Fibroblast of skin of back (primary cell): ENCODE measurements around the gene TTC3. TPM values are rescaled to one million over a fixed set of nuclear protein-coding genes. Genes with fewer than 3 reads are reported as not detected.
"Not testable (repeated sequence)": the region's sequence is repeated elsewhere in the genome, so short reads cannot be mapped to it uniquely, and the experiment has no call there.

Experiments
- DNase-seq: peaks from one replicate; pipeline ENCODE4 v3.0.0-alpha.2; 2013
- polyA plus RNA-seq, 2 experiments: library from polyadenylated mRNA; unstranded; fragments of 120-200 nt; gene quantifications; one replicate each; pipeline ENCODE4 v1.2.1, GENCODE V29; 2013; ENCODE audit not compliant: insufficient read length in 2 of 2

The TTC3 gene, protein sequence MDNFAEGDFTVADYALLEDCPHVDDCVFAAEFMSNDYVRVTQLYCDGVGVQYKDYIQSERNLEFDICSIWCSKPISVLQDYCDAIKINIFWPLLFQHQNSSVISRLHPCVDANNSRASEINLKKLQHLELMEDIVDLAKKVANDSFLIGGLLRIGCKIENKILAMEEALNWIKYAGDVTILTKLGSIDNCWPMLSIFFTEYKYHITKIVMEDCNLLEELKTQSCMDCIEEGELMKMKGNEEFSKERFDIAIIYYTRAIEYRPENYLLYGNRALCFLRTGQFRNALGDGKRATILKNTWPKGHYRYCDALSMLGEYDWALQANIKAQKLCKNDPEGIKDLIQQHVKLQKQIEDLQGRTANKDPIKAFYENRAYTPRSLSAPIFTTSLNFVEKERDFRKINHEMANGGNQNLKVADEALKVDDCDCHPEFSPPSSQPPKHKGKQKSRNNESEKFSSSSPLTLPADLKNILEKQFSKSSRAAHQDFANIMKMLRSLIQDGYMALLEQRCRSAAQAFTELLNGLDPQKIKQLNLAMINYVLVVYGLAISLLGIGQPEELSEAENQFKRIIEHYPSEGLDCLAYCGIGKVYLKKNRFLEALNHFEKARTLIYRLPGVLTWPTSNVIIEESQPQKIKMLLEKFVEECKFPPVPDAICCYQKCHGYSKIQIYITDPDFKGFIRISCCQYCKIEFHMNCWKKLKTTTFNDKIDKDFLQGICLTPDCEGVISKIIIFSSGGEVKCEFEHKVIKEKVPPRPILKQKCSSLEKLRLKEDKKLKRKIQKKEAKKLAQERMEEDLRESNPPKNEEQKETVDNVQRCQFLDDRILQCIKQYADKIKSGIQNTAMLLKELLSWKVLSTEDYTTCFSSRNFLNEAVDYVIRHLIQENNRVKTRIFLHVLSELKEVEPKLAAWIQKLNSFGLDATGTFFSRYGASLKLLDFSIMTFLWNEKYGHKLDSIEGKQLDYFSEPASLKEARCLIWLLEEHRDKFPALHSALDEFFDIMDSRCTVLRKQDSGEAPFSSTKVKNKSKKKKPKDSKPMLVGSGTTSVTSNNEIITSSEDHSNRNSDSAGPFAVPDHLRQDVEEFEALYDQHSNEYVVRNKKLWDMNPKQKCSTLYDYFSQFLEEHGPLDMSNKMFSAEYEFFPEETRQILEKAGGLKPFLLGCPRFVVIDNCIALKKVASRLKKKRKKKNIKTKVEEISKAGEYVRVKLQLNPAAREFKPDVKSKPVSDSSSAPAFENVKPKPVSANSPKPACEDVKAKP (N-terminal part only)
- polyA plus RNA-seq (2013, experiment 1 of 2; ENCODE audit: insufficient read length) = 76.7 TPM
- polyA plus RNA-seq (2013, experiment 2 of 2; ENCODE audit: insufficient read length) = 139 TPM

DNA sequence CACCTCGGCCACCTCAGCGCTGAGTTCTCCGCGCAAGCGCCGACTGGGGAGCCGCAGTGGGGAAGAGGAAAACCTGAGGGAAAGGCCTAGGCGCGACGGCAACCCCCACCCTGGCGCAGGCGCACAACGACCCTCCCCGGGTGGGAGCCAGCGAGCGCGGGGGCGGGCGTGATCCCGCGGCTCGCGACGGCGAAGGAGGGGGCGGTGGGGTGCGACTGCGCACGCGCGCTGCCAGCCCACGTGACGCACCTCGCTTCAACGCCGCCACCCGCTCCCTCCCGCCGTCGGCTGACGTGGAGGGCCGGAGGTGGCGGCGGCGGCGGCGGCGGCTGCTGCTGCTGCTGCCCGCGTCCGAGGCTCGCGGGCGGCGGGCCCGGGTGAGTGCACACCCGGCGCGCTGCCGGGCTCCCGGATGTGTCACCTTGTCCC, at the start of gene TTC3, which contains the start of gene PIGP:
TSS of gene TTC3 (plus strand) at position 267 of the 429 bp plus-strand sequence. CDS start 14,004 bp downstream, outside the sequence.
TSS of gene PIGP (minus strand) at position 84 of the 429 bp plus-strand sequence. CDS start 556 bp downstream, outside the sequence.
- peak; percentile 93 for DNase-seq

DNA sequence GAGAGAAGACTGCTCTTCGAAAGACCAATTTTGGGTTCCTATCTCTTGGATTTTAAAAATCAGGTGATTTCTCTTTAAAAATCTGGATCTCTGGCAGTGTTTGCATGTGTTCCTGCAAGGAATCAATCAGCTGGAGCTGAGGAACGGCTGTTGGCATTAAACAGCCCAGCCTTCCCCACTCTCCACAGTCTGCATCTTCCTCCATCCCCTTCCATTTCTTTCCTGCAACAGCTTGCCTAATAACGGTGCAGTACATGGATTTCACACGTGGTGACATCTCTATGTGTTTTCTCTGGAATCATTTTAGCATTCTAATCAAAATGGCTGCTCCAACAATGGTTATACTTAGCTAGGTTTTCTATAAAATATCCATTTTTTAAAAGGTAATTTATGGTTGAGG, 46.6 kb upstream of the TTC3 start:
- DNase-seq = no peak

DNA sequence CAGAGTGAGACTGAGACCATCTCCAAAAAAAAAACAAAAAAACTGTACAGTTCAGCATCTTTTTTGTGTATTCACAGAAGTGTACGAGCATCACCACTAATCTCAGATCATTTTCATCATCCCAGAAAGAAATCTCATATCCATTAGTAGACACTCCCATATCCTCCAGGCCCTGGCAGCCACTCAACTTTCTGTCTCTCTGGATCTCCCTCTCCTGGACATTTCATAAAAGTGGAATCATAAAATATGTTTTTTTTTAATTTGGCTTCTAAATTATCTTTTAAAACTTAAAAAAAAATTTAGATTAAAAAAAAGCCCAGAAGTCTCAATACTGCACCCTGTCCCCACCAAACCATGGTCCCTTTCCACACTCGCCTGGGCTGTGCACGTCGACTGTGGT, 44.5 kb upstream of the TTC3 start:
- peak; percentile 18 for DNase-seq

GRCh38 chr21:37030864-37031263, 42.2 kb upstream of the TTC3 start:
- no peak for DNase-seq

- DNase-seq = no peak
Observed at GRCh38 chr21:37032293-37032692, 40.8 kb upstream of the TTC3 start.

DNA sequence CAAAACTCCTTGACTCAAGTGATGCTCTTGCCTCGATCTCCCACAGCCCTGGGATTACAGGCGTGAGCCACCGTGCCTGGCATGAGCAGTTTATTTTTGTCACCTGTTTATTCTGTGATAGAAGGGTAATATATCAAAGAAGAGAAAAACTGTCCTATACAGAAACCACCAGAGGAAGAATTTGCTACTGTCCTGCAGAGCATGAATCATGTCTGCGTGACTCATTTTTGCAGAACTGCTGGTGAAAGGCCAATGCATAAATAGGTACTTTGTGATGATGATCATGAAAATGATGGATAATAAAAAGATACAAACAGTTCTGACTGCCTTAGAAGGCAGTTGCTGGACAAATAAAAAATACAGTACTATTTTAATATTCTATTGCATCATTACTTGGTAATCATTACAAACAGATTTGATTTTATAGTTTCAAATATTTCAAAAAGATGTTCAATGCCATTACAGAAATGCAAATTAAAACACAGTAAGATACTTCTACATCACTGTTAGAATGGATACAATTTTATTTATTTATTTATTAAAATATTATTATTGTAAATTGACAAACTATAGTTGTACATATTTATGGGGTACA, 40.1 kb upstream of the TTC3 start:
- peak; percentile 73 for DNase-seq

DNA sequence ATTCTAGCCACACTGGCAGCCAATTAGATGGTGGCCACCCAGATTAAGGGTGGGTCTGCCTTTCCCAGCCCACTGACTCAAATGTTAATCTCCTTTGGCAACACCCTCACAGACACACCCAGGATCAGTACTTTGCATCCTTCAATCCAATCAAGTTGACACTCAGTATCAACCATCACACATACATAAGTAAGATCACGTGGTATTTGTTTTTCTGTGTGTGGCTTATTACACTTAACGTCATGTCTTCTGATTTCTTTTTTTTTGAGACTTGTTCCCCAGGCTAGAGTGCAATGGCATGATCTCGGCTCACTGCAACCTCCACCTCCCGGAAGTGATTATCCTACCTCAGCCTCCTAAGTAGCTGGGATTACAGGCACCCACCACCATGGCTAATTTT, 38.7 kb upstream of the TTC3 start:
- not testable (repeated sequence) for DNase-seq

DNA sequence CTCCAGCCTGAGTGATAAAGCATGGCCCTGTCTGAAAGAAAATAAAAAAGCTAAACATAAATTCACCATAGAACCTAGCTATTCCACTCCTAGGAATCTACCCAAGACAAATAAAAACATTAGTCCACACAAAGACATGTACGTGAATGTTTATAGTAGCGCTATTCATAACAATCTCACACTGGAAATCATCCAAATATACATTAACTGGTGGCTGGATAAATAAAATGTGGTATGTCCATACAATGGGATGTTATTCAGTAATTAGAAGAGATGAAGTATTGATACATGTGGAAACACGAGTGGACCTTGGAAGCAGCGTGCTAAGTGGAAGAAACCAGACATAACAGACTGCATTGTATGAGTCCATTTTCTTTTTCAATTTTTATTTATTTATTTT, 36.9 kb upstream of the TTC3 start:
- peak; percentile 22 for DNase-seq

DNA sequence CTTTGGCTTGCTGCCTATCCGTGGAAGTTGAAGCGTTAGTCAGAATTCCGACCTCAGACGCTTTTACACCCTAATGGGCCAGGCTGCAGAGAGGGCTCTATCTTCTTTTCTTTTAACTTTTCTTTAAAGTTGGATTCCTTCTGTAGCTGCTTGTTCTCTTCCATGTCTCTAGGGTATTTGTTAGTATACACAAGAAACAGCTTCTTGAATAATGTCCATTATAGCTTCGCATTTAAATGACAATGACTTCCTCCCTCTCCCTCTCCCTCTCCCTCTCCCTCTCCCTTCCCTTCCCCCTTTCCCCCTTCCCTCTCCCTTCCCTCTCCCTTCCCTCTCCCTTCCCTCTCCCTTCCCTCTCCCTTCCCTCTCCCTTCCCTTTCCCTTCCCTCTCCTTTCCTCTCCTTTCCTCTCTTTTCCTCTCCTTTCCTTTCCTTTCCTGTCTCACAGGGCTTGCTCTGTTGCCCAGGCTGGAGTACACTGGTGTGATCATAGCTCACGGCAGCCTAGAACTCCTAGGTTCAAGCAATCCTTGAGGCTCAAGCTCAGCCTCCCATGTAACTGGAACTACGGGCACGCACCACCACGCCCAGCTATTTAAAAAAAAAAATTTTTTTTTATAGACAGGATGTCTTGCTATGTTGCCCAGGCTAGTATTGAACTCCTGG, 33.5 kb upstream of the TTC3 start:
- no peak for DNase-seq

DNA sequence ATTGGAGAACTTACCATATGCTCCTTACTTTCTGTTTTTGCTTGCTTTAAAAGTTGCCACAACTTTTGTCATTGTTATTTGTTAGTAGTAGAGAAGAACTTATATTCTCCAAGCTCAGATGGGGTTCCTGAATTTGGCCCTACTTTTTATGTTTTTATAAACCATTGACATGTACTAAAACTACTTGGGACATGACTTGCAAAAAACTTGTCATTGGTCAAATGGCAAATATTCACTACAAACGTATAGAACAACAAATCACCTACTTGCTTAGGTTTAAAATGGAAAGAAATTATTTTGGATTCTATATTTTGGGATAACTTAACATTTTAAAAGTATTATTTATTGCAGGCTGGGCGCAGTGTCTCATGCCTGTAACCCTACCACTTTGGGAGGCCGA, 32.8 kb upstream of the TTC3 start:
- DNase-seq = no peak

DNA sequence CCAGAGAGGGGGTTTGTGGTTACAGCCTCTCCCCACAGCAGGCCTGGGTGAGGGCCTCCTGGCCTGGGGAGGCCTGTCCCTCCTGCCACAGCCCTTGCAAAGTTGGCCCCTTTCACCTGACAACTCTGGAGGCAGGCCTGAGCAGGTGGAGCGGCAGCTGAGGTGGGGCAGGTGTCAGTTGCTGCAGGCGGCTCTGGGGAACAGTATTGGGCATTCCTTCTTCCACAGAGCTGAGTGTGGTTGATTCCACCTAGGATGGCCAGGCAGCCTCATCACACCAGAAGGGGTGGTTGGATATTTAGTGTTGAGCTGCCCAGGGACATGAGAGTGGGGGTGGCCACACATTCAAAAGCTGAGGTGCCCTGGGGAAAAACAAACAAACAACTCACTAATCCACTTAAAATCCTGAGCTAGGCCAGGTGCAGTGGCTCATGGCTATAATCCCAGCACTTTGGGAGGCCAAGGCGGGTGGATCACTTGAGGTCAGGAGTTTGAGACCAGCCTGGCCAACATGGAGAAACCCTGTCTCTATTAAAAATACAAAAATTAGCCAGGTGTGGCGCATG, 31.3 kb upstream of the TTC3 start:
- no peak for DNase-seq

- DNase-seq = no peak
Observed at GRCh38 chr21:37043818-37044217, 29.2 kb upstream of the TTC3 start.

- DNase-seq = no peak
Observed at GRCh38 chr21:37044643-37045042, 28.4 kb upstream of the TTC3 start.

DNA sequence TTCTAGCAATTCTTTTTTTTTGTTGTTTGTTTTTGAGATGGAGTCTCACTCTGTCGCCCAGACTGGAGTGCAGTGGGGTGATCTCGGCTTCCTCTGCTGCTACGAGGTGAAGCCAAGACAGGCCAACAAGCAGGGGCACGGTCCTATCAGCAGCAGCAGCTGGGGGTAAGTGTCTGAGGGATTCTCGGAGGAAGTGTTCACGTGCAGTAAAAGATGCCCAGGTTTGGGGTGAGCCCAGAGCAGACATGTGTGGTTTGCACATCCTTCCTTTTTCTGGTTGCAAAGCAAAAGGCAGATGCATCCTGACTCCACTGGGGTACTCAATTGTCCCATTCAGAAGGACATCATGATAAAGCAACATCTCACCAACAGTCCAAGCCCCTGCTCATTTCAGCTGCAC, 27.9 kb upstream of the TTC3 start:
- no peak for DNase-seq

DNA sequence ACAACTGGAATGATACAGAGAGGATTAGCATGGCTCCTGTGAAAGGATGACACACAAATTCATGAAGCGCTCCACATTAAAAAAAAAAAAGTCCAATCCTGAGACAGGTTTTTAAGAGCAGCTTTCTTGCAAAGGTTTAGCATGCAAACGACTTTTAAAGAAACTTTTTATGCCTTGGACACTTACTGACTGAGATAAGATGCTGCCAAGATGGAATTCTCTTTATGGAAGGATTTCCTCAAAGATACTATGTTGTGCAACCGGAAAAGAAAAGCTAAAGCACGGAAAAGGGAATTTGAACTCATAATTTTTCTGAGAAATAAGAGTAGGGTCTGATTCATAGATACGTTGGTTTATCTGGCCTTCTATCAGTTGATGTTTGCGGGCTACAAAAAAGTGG, 27.5 kb upstream of the TTC3 start:
- DNase-seq = no peak

DNA sequence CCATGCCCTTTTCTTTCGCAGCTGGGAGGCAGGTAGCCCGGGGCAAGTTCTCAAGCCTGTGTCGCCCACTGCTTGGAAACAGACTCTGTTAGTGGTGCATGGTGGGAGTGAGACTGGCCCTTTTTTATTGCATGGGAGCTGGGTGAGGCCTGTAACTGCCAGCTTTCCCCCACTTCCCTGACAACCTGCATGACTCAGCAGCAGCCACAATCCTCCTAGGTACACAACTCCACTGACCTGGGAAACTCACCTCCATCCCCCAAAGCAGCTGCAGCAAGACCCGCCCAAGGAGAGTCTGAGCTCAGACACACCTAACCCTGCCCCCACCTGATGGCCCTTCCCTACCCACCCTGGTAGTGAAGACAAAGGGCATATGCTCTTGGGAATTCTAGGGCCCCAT, 26.0 kb upstream of the TTC3 start:
- DNase-seq = no peak

DNA sequence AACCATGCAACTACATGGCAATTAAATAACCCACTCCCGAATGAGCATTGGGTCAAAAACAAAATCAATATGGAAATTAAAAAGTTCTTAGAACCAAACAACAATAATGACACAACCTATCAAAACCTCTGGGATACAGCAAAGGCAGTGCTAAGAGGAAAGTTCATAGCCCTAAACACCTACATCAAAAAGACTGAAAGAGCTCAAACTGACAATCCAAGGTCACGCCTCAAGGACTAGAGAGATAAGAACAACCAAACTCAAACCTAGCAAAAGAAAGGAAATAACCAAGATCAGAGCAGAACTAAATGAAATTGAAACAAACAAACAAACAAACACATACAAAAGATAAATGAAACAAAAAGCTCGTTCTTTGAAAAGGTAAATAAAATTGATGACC, 23.3 kb upstream of the TTC3 start:
- not testable (repeated sequence) for DNase-seq

- no peak for DNase-seq
Observed at GRCh38 chr21:37055271-37055855, 17.7 kb upstream of the TTC3 start.

- no peak for DNase-seq
Observed at GRCh38 chr21:37057614-37058013, 15.4 kb upstream of the TTC3 start.

GRCh38 chr21:37058261-37058660, 14.8 kb upstream of the TTC3 start:
- DNase-seq = no peak

DNA sequence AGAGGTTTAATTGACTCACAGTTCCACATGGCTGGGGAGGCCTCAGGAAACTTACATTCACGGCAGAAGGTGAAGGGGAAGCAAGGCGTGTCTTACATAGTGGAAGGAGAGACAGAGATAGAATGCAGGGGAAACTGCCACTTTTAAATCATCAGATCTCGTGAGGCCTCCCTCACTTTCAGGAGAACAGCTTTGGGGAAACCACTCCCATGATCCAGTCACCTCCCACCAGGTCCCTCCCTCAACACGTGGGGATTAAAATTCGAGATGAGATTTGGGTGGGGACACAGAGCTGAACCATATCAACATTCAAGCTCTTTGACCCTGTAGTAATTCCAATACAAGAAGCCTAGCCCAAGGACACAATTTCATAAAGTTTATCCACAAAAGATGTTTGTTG, 13.9 kb upstream of the TTC3 start:
- DNase-seq = no peak
